ENCODE measurements around the gene RNF212. TPM values are rescaled to one million over a fixed set of nuclear protein-coding genes. Genes with fewer than 3 reads are reported as not detected.

RNF212 gene
- total RNA-seq, 1 experiment from 2014 or later = 2.4 TPM

- no TSS peak for BruUV-seq (replicated peaks)
- peaks cover 73% of the 10 kb centered on the region for H3K27me3 ChIP-seq (replicated peaks; ENCODE audit: insufficient read depth, low read depth, low read length, poor library complexity)
- no peaks in the 10 kb centered on the region for H3K9me3 ChIP-seq (ENCODE audit: low read depth, low read length, poor library complexity, severe bottlenecking)
- DNase-seq (ENCODE audit: low spot score) = no peak
- H3K36me3 ChIP-seq (ENCODE audit: insufficient read depth, low read length, poor library complexity, severe bottlenecking) = no peaks in the 10 kb centered on the region
- H3K27ac ChIP-seq (ENCODE audit: low read depth, low read length, poor library complexity, severe bottlenecking) = no peak overlapping the region
- TF ChIP-seq EZH2 (IDR thresholded peaks at IDR 0.05; ENCODE audit: borderline replicate concordance, low read depth, low read length, poor library complexity, severe bottlenecking) (peak; percentile 55), CTCF (conservative IDR thresholded peaks at IDR 0.05; ENCODE audit: low read depth, low read length) (no peak)
- POLR2A ChIA-PET (ENCODE audit: low non-redundant PET) = no interaction called here
- CTCF ChIA-PET = no interaction called here
- H3K4me3 ChIP-seq (ENCODE audit: low read depth, low read length, poor library complexity, severe bottlenecking) = no peak overlapping the region
- H3K4me1 ChIP-seq (ENCODE audit: insufficient read depth, low read length, poor library complexity, severe bottlenecking) = no peaks in the 10 kb centered on the region
- intact Hi-C loops (cut with micrococcal nuclease; ENCODE audit: unreplicated experiment) = no loop called here
Observed at GRCh38 chr4:1053080-1053661, 60.2 kb downstream of the RNF212 start.

- intact Hi-C loops (cut with micrococcal nuclease; ENCODE audit: unreplicated experiment) = no loop called here
- no peak overlapping the region for H3K4me3 ChIP-seq (ENCODE audit: low read depth, low read length, poor library complexity, severe bottlenecking)
- CTCF ChIA-PET = no interaction called here
- POLR2A ChIA-PET (ENCODE audit: low non-redundant PET) = no interaction called here
- H3K36me3 ChIP-seq (ENCODE audit: insufficient read depth, low read length, poor library complexity, severe bottlenecking) = no peaks in the 10 kb centered on the region
- H3K27me3 ChIP-seq (replicated peaks; ENCODE audit: insufficient read depth, low read depth, low read length, poor library complexity) = peaks cover 71% of the 10 kb centered on the region
- no peaks in the 10 kb centered on the region for H3K9me3 ChIP-seq (ENCODE audit: low read depth, low read length, poor library complexity, severe bottlenecking)
- no peak overlapping the region for H3K27ac ChIP-seq (ENCODE audit: low read depth, low read length, poor library complexity, severe bottlenecking)
- DNase-seq (ENCODE audit: low spot score) = no peak
- TF ChIP-seq CTCF (conservative IDR thresholded peaks at IDR 0.05; ENCODE audit: low read depth, low read length) = no peak
- TF ChIP-seq EZH2 (IDR thresholded peaks at IDR 0.05; ENCODE audit: borderline replicate concordance, low read depth, low read length, poor library complexity, severe bottlenecking) = no peak
- H3K4me1 ChIP-seq (ENCODE audit: insufficient read depth, low read length, poor library complexity, severe bottlenecking) = no peaks in the 10 kb centered on the region
- BruUV-seq (replicated peaks) = no TSS peak
Observed at GRCh38 chr4:1052231-1052671, 61.1 kb downstream of the RNF212 start.

GRCh38 chr4:1051472-1051871, 61.9 kb downstream of the RNF212 start:
- intact Hi-C loops (cut with micrococcal nuclease; ENCODE audit: unreplicated experiment) = no loop called here
- Histone ChIP-seq H3K9me3 (ENCODE audit: low read depth, low read length, poor library complexity, severe bottlenecking) (no peaks in the 10 kb centered on the region), H3K4me3 (ENCODE audit: low read depth, low read length, poor library complexity, severe bottlenecking) (no peak overlapping the region), H3K4me1 (ENCODE audit: insufficient read depth, low read length, poor library complexity, severe bottlenecking) (no peaks in the 10 kb centered on the region), H3K27me3 (replicated peaks; ENCODE audit: insufficient read depth, low read depth, low read length, poor library complexity) (peaks cover 68% of the 10 kb centered on the region), H3K36me3 (ENCODE audit: insufficient read depth, low read length, poor library complexity, severe bottlenecking) (no peaks in the 10 kb centered on the region), H3K27ac (ENCODE audit: low read depth, low read length, poor library complexity, severe bottlenecking) (no peak overlapping the region)
- no peak for TF ChIP-seq CTCF (conservative IDR thresholded peaks at IDR 0.05; ENCODE audit: low read depth, low read length)
- TF ChIP-seq EZH2 (IDR thresholded peaks at IDR 0.05; ENCODE audit: borderline replicate concordance, low read depth, low read length, poor library complexity, severe bottlenecking) = no peak
- DNase-seq (ENCODE audit: low spot score) = no peak
- ChIA-PET POLR2A (ENCODE audit: low non-redundant PET) (no interaction called here), CTCF (no interaction called here)
- no TSS peak for BruUV-seq (replicated peaks)
